ENCODE measurements around the gene TMEM187.

The TMEM187 gene

GRCh38 chrX:154014429-154015380, 42.2 kb downstream of the TMEM187 start:
- TF ChIP-seq CTCF (IDR thresholded peaks at IDR 0.05; ENCODE audit: low read depth, low read length, missing control alignments), result no peak
- DNase-seq (ENCODE audit: extremely low read depth, low read depth), result no peak
- H3K4me3 ChIP-seq (replicated peaks; ENCODE audit: low read depth, low read length), result no peak overlapping the region

GRCh38 chrX:154015581-154016264, 43.2 kb downstream of the TMEM187 start:
- H3K4me3 ChIP-seq (replicated peaks; ENCODE audit: low read depth, low read length), result 0 out of 2 replicates have a peak overlapping the region, but pooled peaks have one; percentile 64
- DNase-seq (ENCODE audit: extremely low read depth, low read depth), result no peak
- TF ChIP-seq CTCF (IDR thresholded peaks at IDR 0.05; ENCODE audit: low read depth, low read length, missing control alignments), result no peak

- no peak for DNase-seq (ENCODE audit: extremely low read depth, low read depth)
- peak overlapping the region; percentile 64 for H3K4me3 ChIP-seq (replicated peaks; ENCODE audit: low read depth, low read length)
- no peak for TF ChIP-seq CTCF (IDR thresholded peaks at IDR 0.05; ENCODE audit: low read depth, low read length, missing control alignments)
Observed at GRCh38 chrX:154016366-154017076, 44.0 kb downstream of the TMEM187 start.

GRCh38 chrX:154017766-154018517, 45.4 kb downstream of the TMEM187 start:
- no peak for TF ChIP-seq CTCF (IDR thresholded peaks at IDR 0.05; ENCODE audit: low read depth, low read length, missing control alignments)
- no peak for DNase-seq (ENCODE audit: extremely low read depth, low read depth)
- peak overlapping the region; percentile 64 for H3K4me3 ChIP-seq (replicated peaks; ENCODE audit: low read depth, low read length)

GRCh38 chrX:154018518-154019060, 46.0 kb downstream of the TMEM187 start:
- no peak for TF ChIP-seq CTCF (IDR thresholded peaks at IDR 0.05; ENCODE audit: low read depth, low read length, missing control alignments)
- peak overlapping the region; percentile 64 for H3K4me3 ChIP-seq (replicated peaks; ENCODE audit: low read depth, low read length)
- DNase-seq (ENCODE audit: extremely low read depth, low read depth), result no peak

Data from HFF-Myc (cell line).